Adrenal gland (tissue), 5 donors: ENCODE data around the gene TRMU.

ENCODE experiments used
- POLR2A ChIP-seq, 2 donors: fragments of 450-650 bp; IDR thresholded peaks; one replicate each; pipeline ENCODE4 v1.6.1; 2017; ENCODE audit warnings: antibody characterized with exemption in 2 of 2, mild to moderate bottlenecking in 2 of 2, moderate library complexity in 1 of 2
- TF ChIP-seq, protein P1 (sequence below), 6 experiments: fragments of 450-650 bp in 4 of 6; fragments of 200-600 bp in 2 of 6; sonication (generic) in 1 of 6; IDR thresholded peaks; 1 replicate in 5 of 6; 2 replicates in 1 of 6; pipeline versions ENCODE4 v1.5.1 to v1.8.0; 2016 to 2021; ENCODE audit warnings: antibody characterized with exemption in 6 of 6, mild to moderate bottlenecking in 2 of 6, moderate library complexity in 1 of 6
- donor health status: DM: no; HTN: no; CAD: no.

DNA sequence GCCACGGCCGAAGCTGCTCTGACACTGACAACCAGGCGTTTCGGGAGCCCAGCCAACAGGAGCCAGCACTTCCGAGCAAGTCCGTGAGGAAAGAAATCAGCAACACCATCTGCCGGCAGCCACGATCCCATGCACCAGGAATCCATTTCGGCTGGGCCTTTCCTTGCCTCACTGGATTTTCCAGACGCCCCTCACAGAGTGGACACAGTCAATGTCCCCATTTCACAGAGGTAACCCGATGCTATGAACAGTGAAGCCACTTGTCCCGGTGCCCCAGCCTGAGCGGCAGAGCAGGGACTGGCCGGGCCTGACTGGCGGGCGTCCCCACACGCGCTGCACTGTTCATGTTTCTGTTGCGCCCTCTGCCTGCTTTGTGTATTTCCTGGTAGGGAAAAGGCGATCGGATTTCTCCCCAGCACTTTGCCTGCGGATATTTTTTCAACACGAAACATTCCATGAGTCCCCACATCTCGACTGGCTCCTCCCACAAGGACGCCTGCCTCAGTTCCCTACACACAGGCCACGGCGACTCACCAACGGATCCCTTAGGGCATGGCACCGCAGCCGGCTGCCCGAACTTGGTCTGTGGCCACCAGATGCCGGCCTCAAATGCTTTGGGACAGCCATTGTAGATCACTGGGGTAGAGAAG, 55.3 kb downstream of the TRMU start:
- TF ChIP-seq, protein P1, sequence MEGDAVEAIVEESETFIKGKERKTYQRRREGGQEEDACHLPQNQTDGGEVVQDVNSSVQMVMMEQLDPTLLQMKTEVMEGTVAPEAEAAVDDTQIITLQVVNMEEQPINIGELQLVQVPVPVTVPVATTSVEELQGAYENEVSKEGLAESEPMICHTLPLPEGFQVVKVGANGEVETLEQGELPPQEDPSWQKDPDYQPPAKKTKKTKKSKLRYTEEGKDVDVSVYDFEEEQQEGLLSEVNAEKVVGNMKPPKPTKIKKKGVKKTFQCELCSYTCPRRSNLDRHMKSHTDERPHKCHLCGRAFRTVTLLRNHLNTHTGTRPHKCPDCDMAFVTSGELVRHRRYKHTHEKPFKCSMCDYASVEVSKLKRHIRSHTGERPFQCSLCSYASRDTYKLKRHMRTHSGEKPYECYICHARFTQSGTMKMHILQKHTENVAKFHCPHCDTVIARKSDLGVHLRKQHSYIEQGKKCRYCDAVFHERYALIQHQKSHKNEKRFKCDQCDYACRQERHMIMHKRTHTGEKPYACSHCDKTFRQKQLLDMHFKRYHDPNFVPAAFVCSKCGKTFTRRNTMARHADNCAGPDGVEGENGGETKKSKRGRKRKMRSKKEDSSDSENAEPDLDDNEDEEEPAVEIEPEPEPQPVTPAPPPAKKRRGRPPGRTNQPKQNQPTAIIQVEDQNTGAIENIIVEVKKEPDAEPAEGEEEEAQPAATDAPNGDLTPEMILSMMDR (IDR thresholded peaks at IDR 0.05): peak in 5 of 6 experiments; percentile 35 to 62 (median 54)
- no peak for TF ChIP-seq POLR2A (IDR thresholded peaks at IDR 0.05)
